Fibroblast of gingiva (primary cell): ENCODE measurements around the gene RAP2C.
"Not testable (repeated sequence)": the region's sequence is repeated elsewhere in the genome, so short reads cannot be mapped to it uniquely, and the experiment has no call there.

ENCODE experiments used
- DNase-seq: peaks from one replicate; pipeline ENCODE4 v3.0.0-alpha.2; 2011; ENCODE audit warnings: low read depth

Gene RAP2C

GRCh38 chrX:132199941-132200340 lies 19.3 kb downstream of the RAP2C start:
- DNase-seq: no peak

GRCh38 chrX:132193872-132194574 lies 25.2 kb downstream of the RAP2C start:
- DNase-seq: no peak

GRCh38 chrX:132191938-132192337 lies 27.3 kb downstream of the RAP2C start:
- DNase-seq: no peak

- DNase-seq: no peak
Observed at GRCh38 chrX:132188175-132188574, 31.1 kb downstream of the RAP2C start.

GRCh38 chrX:132187451-132187850 lies 31.8 kb downstream of the RAP2C start:
- no peak for DNase-seq

- DNase-seq: no peak
Observed at GRCh38 chrX:132184871-132185270, 34.4 kb downstream of the RAP2C start.

GRCh38 chrX:132181364-132181763 lies 37.9 kb downstream of the RAP2C start:
- DNase-seq: no peak

- DNase-seq: no peak
Observed at GRCh38 chrX:132180929-132181328, 38.3 kb downstream of the RAP2C start.

GRCh38 chrX:132173647-132174046 lies 45.6 kb downstream of the RAP2C start:
- no peak for DNase-seq

GRCh38 chrX:132171881-132172280 lies 47.4 kb downstream of the RAP2C start:
- no peak for DNase-seq

GRCh38 chrX:132171478-132171877 lies 47.8 kb downstream of the RAP2C start:
- no peak for DNase-seq

GRCh38 chrX:132169554-132169953 lies 49.7 kb downstream of the RAP2C start:
- DNase-seq: no peak

GRCh38 chrX:132165651-132166050 lies 53.6 kb downstream of the RAP2C start:
- no peak for DNase-seq

- no peak for DNase-seq
Observed at GRCh38 chrX:132165005-132165404, 54.2 kb downstream of the RAP2C start.

GRCh38 chrX:132163094-132163493 lies 56.2 kb downstream of the RAP2C start:
- not testable (repeated sequence) for DNase-seq

- DNase-seq: no peak
Observed at GRCh38 chrX:132153166-132153565, 66.1 kb downstream of the RAP2C start.
